RWPE1 (cell line): Measurements from ENCODE around the gene ZIC2.
"Not testable (repeated sequence)": the region's sequence is repeated elsewhere in the genome, so short reads cannot be mapped to it uniquely, and the experiment has no call there.

ENCODE experiments used
- CTCF ChIA-PET: fragments of 350-600 bp; sonication (Branson Sonifier 250); formaldehyde crosslinking; extraction: SDS; loops from one replicate; lab custom pipeline; 2021; lab: Yijun Ruan, JAX
- POLR2A ChIA-PET: fragments of 400-600 bp; formaldehyde crosslinking; extraction: SDS; loops from one replicate; lab custom pipeline; 2020; ENCODE audit warnings: antibody characterized with exemption; ENCODE audit not compliant: low non-redundant PET; lab: Yijun Ruan, JAX
- DNase-seq: peaks from one replicate; pipeline ENCODE4 v3.0.0; 2012; ENCODE audit warnings: low spot score
- H3K27ac ChIP-seq: fragments of 450-650 bp; 2 replicates; pipeline ENCODE4 v1.5.1; 2017
- TF ChIP-seq, protein P1 (sequence below): fragments of 450-650 bp; conservative IDR thresholded peaks from 2 replicates; pipeline ENCODE4 v1.5.1; 2017; ENCODE audit warnings: low read depth, mild to moderate bottlenecking

The ZIC2 gene

DNA sequence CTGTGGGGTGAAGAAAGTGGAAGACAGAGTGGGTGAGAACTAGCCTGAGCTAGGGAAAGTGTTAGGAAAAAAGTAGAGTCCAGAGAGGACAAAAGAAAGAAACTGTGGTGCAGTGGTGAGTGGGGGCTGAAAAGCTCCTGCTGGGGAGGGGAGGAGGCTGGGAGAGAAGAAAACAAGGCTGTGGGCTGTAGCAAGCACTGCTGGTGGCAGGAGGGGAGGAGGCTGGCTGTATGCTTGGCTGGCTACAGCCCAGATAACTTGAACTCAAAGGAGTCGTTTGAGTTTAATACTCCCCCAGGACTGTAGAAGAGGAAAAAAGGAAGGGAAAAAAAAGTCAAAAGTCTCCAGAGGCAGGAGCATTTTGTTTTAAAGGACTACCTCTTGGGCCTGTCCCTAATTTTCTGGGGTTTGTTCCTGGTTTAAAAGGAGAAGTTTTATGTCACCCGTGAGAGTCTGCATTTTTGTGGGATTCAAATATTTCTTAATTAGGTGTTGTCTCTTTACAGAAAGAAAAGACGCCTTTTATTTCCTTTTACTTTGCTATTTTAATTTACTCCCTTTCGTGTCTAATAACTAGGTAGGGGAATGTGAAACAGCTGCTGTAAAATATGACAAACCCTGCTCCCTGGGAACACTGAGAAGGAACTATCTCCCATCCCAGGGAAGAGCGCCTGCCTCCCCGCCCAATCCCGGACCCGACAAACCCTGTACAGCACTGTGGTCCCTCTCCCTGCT lies 31.7 kb upstream of the ZIC2 start:
- CTCF ChIA-PET, result interaction anchor here (0.6 kb wide), 2 partner anchors 49 to 194 kb away, joined by 3 read pairs; no protein-coding TSS in a partner anchor
- TF ChIP-seq, protein P1, sequence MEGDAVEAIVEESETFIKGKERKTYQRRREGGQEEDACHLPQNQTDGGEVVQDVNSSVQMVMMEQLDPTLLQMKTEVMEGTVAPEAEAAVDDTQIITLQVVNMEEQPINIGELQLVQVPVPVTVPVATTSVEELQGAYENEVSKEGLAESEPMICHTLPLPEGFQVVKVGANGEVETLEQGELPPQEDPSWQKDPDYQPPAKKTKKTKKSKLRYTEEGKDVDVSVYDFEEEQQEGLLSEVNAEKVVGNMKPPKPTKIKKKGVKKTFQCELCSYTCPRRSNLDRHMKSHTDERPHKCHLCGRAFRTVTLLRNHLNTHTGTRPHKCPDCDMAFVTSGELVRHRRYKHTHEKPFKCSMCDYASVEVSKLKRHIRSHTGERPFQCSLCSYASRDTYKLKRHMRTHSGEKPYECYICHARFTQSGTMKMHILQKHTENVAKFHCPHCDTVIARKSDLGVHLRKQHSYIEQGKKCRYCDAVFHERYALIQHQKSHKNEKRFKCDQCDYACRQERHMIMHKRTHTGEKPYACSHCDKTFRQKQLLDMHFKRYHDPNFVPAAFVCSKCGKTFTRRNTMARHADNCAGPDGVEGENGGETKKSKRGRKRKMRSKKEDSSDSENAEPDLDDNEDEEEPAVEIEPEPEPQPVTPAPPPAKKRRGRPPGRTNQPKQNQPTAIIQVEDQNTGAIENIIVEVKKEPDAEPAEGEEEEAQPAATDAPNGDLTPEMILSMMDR, result no peak
- no peak overlapping the region for H3K27ac ChIP-seq
- no peak for DNase-seq
- POLR2A ChIA-PET, result no interaction called here

DNA sequence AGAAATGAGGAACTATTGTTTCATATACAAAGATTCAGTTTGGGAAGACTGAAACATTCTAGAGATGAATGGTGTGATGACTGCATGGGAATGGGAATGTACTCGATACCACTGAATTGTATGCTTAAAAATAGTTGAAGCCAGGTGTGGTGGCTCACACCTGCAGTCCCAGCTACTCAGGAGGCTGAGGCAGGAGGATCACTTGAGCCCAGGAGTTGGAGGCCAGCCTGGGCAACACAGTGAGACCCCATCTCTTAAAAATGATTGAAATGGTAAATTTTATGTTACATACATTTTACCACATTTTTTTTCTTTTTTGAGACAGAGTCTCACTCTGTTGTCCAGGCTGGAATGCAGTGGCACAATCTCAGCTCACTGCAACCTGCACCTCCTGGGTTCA lies 29.9 kb upstream of the ZIC2 start:
- CTCF ChIA-PET, result interaction anchor here (0.6 kb wide), 1 partner anchor 12 kb away, joined by 3 read pairs; no protein-coding TSS in a partner anchor

GRCh38 chr13:99953138-99953755 lies 28.3 kb upstream of the ZIC2 start:
- no peak overlapping the region for H3K27ac ChIP-seq
- ChIA-PET POLR2A (no interaction called here), CTCF (no interaction called here)
- TF ChIP-seq, protein P1, result no peak
- no peak for DNase-seq

More for the DNA sequence above, 29.9 kb upstream of the ZIC2 start:
- H3K27ac ChIP-seq, POLR2A ChIA-PET, DNase-seq: not testable (repeated sequence)

GRCh38 chr13:99955107-99955746 lies 26.4 kb upstream of the ZIC2 start:
- TF ChIP-seq, protein P1, result no peak
- DNase-seq, result no peak
- ChIA-PET CTCF (no interaction called here), POLR2A (no interaction called here)
- no peak overlapping the region for H3K27ac ChIP-seq

DNA sequence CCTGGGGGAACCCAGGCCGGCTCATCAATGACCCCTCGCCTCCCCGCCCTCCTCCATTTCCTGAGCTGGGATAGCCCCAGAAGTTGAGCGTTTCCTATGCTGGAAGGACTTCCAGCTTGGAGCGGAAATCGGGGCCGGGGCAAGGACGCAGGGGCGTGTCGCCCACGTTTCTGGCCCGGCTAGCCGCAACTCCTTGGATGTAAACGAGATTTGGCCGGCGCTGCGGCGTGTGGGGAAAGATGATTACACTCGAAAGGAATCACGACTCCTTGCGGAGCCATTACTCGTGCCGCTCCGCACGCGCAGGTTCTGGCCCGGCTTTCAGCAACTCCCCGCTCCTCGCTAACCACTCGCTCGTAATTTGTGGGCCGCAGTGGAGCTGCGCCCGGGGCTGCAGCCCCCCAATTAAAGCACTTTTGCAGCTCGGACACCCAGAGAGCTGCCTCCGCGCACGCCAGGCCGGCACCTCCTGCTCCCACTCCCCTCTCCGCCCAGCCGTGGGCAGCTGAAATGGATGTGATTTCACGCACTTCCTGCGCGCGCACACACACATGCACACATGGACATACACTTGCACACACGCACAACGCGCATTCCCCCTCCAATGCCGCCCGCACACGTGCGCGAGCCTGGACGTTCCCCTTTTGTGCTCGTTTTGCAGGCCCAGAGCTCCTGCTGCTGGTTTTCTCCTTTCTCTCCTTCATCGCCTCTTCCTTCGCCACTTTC lies 25.7 kb upstream of the ZIC2 start:
- POLR2A ChIA-PET, result no interaction called here

GRCh38 chr13:99956473-99957349 lies 24.9 kb upstream of the ZIC2 start:
- TF ChIP-seq, protein P1, result no peak
- no peak for DNase-seq
- no peak overlapping the region for H3K27ac ChIP-seq
- ChIA-PET POLR2A (no interaction called here), CTCF (no interaction called here)

More for the DNA sequence above, 25.7 kb upstream of the ZIC2 start:
- CTCF ChIA-PET, result no interaction called here
- no peak for DNase-seq
- TF ChIP-seq, protein P1, result no peak
- no peak overlapping the region for H3K27ac ChIP-seq
